Endothelial cell of umbilical vein (primary cell): ENCODE data around the gene TSGA10IP. TPM values are rescaled to one million over a fixed set of nuclear protein-coding genes. Genes with fewer than 3 reads are reported as not detected.
A peak's percentile ranks its signal among the peaks of the same experiment; 100 is the strongest.

Experiments used
- BruUV-seq: library from RNA; stranded (reverse); fragments of 400-500 nt; replicated peaks from 2 replicates; lab custom pipeline; 2021; lab: Mats Ljungman, UMichigan
- CTCF ChIA-PET: fragments of 300-600, 350-600 bp; sonication (Branson Sonifier 250); formaldehyde crosslinking; loops from one replicate; lab custom pipeline; 2021; ENCODE audit warnings: antibody characterized with exemption, inconsistent platforms; lab: Charles Lee
- POLR2A ChIA-PET: fragments of 300-600, 350-600 bp; sonication (Branson Sonifier 250); formaldehyde crosslinking; loops from one replicate; lab custom pipeline; 2021; ENCODE audit warnings: antibody characterized with exemption, inconsistent platforms; lab: Charles Lee
- DNase-seq: peaks from one replicate; pipeline ENCODE4 v3.0.0-alpha.2; 2011; ENCODE audit warnings: low read depth, low spot score
- FAIRE-seq: peaks from 2 replicates; lab custom pipeline; 2011; peaks lifted over from hg19 to GRCh38; lab: Jason Lieb, UNC
- H2AFZ ChIP-seq: 2 replicates; pipeline ENCODE4 v1.6.0; 2012; ENCODE audit warnings: low read depth, low read length, control low read depth, inconsistent platforms
- H3K27ac ChIP-seq: 2 replicates; pipeline ENCODE4 v1.5.1; 2011; ENCODE audit warnings: low read depth, mild to moderate bottlenecking, control low read depth, low read length, moderate library complexity; ENCODE audit not compliant: insufficient read depth
- H3K27me3 ChIP-seq, 2 experiments: 2 replicates each; pipeline versions ENCODE4 v1.6.0 to v1.6.1; 2011; ENCODE audit warnings: low read length in 2 of 2, mixed read lengths in 1 of 2; ENCODE audit not compliant: control insufficient read depth in 2 of 2, insufficient read depth in 2 of 2
- H3K36me3 ChIP-seq, 2 experiments: 2 replicates in 1 of 2; 3 replicates in 1 of 2; pipeline ENCODE4 v1.5.1; 2011; ENCODE audit warnings: low read length in 2 of 2, mild to moderate bottlenecking in 1 of 2, moderate library complexity in 1 of 2; ENCODE audit not compliant: control insufficient read depth in 2 of 2, insufficient read depth in 2 of 2; ENCODE audit errors: extremely low read depth in 1 of 2
- H3K4me1 ChIP-seq: 3 replicates; pipeline ENCODE4 v1.5.1; 2011; ENCODE audit warnings: mild to moderate bottlenecking, low read length; ENCODE audit not compliant: control insufficient read depth, insufficient read depth; ENCODE audit errors: extremely low read depth
- H3K4me2 ChIP-seq: 2 replicates; pipeline ENCODE4 v1.6.1; 2011; ENCODE audit warnings: low read length, control low read depth, mixed read lengths; ENCODE audit not compliant: insufficient read depth
- H3K4me3 ChIP-seq, 3 experiments: fragments of 200-600 bp in 1 of 3; sonication (generic), shearing (Covaris generic) in 1 of 3; replicated peaks in 1 of 3; 2 replicates each; pipeline ENCODE4 v1.5.1; 2011 to 2016; ENCODE audit warnings: control low read depth in 3 of 3, low read length in 3 of 3, mild to moderate bottlenecking in 2 of 3, inconsistent platforms in 1 of 3, low read depth in 1 of 3, moderate library complexity in 1 of 3; ENCODE audit not compliant: insufficient read depth in 1 of 3
- H3K79me2 ChIP-seq: 2 replicates; pipeline ENCODE4 v1.6.0; 2012; ENCODE audit warnings: low read length, inconsistent platforms; ENCODE audit not compliant: control insufficient read depth, insufficient read depth
- H3K9ac ChIP-seq: replicated peaks from 2 replicates; pipeline ENCODE3; 2011; ENCODE audit warnings: low read length, control low read depth; ENCODE audit not compliant: insufficient read depth; ENCODE audit errors: extremely low read depth
- H3K9me1 ChIP-seq: replicated peaks from 3 replicates; pipeline ENCODE4 v1.6.0; 2011; ENCODE audit warnings: mild to moderate bottlenecking, low read length; ENCODE audit not compliant: control insufficient read depth, insufficient read depth; ENCODE audit errors: extremely low read depth
- H3K9me3 ChIP-seq: replicated peaks from 2 replicates; pipeline ENCODE4 v1.5.1; 2012; ENCODE audit warnings: low read length, inconsistent platforms; ENCODE audit not compliant: control insufficient read depth, insufficient read depth
- H4K20me1 ChIP-seq: replicated peaks from 2 replicates; pipeline ENCODE3; 2011; ENCODE audit warnings: mild to moderate bottlenecking, low read length; ENCODE audit not compliant: control insufficient read depth, insufficient read depth; ENCODE audit errors: extremely low read depth
- CTCF ChIP-seq, 2 donors: IDR thresholded peaks; 1 replicate in 1 of 2; 2 replicates in 1 of 2; pipeline ENCODE4 v1.5.1; 2011; ENCODE audit warnings: low read length in 2 of 2, mild to moderate bottlenecking in 2 of 2, moderate library complexity in 2 of 2, control low read depth in 1 of 2, inconsistent platforms in 1 of 2, low read depth in 1 of 2; ENCODE audit not compliant: insufficient read depth in 1 of 2; ENCODE audit errors: extremely low read depth in 1 of 2
- EZH2 ChIP-seq: IDR thresholded peaks from 2 replicates; pipeline ENCODE4 v1.6.1; 2012; ENCODE audit warnings: borderline replicate concordance, low read depth, mild to moderate bottlenecking, moderate library complexity, low read length, inconsistent platforms; ENCODE audit not compliant: severe bottlenecking
- FOS ChIP-seq: IDR thresholded peaks from 2 replicates; pipeline ENCODE4 v1.6.1; 2011; ENCODE audit warnings: mild to moderate bottlenecking, low read length, moderate library complexity, borderline replicate concordance; ENCODE audit not compliant: insufficient read depth
- GATA2 ChIP-seq: IDR thresholded peaks from 2 replicates; pipeline ENCODE4 v1.7.0; 2011; ENCODE audit warnings: low read depth, mild to moderate bottlenecking, moderate library complexity, mixed read lengths, low read length; ENCODE audit not compliant: insufficient read length, insufficient read depth
- JUN ChIP-seq: IDR thresholded peaks from 2 replicates; pipeline ENCODE4 v1.6.1; 2011; ENCODE audit warnings: borderline replicate concordance, low read depth; ENCODE audit not compliant: insufficient read length, insufficient read depth
- MAX ChIP-seq: IDR thresholded peaks from 2 replicates; pipeline ENCODE4 v1.6.1; 2011; ENCODE audit not compliant: insufficient read depth, insufficient read length
- MYC ChIP-seq: IDR thresholded peaks from one replicate; pipeline ENCODE4 v1.6.1; 2011; ENCODE audit warnings: mild to moderate bottlenecking, low read depth, low read length
- POLR2A ChIP-seq: IDR thresholded peaks from 2 replicates; pipeline ENCODE4 v1.6.1; 2012; ENCODE audit warnings: low read depth, mild to moderate bottlenecking, control low read depth, low read length
- POLR2AphosphoS5 ChIP-seq: IDR thresholded peaks from 2 replicates; pipeline ENCODE4 v1.6.1; 2012; ENCODE audit warnings: low read depth, mild to moderate bottlenecking, control low read depth, low read length, moderate library complexity; ENCODE audit not compliant: insufficient read depth
- dilution Hi-C: fragments of 300-500 bp; cut with MboI; formaldehyde crosslinking; loops from one replicate; pipeline ENCODE4 v1.15.0; 2019; ENCODE audit warnings: low sequenced_read_pairs; ENCODE audit not compliant: extremely low pct_ligation_motif_present
- intact Hi-C: fragments of 100-400 bp; cut with micrococcal nuclease; formaldehyde crosslinking; loops from one replicate; pipeline ENCODE4 v1.10.0; 2022
- polyA plus RNA-seq, 4 experiments: library from polyadenylated mRNA; depleted of rRNA in 3 of 4; stranded (reverse) in 3 of 4; unstranded in 1 of 4; fragments of >200 nt; gene quantifications; 2 replicates each; pipeline versions ENCODE4 v1.2.1 to v1.2.3, GENCODE V29; 2011 to 2012; ENCODE audit warnings: missing spikeins in 1 of 4
- total RNA-seq: library from RNA; stranded (reverse); gene quantifications from 2 replicates; pipeline ENCODE4 v1.2.3, GENCODE V29; 2021

The TSGA10IP gene
- total and polyA plus RNA-seq, 2 donors (not counting 3 experiments of a cell fraction or from before 2014, with no cell fraction given) = not detected

- no peak overlapping the region for H3K27ac ChIP-seq
- DNase-seq = no peak
Measured at GRCh38 chr11:65997286-65997685, 52.0 kb downstream of the TSGA10IP start.

GRCh38 chr11:66001942-66002647 lies 56.8 kb downstream of the TSGA10IP start, which contains the start of the genes BANF1 and EIF1AD:
BANF1 (plus strand) TSS chr11:66002503; CDS start chr11:66003251, 748 bp downstream.
EIF1AD (minus strand) TSS chr11:66002157; CDS start chr11:66000389, 1,768 bp downstream.
- dilution Hi-C loops = no loop called here
- no peaks in the 10 kb centered on the region for H4K20me1 ChIP-seq
- H3K9me1 ChIP-seq = no peaks in the 10 kb centered on the region
- CTCF ChIA-PET = interaction anchor here (0.7 to 1.9 kb wide), 8 partner anchors 11 to 222 kb away, joined by 3 to 14 read pairs (median 4); partner anchors contain the start of gene FIBP
- TF ChIP-seq MYC (peak; percentile 60), MAX (peak; percentile 2), POLR2AphosphoS5 (peak; percentile 53), EZH2 (no peak), CTCF (IDR thresholded peaks at IDR 0.05; ENCODE audit: extremely low read depth in 1 of 2, insufficient read depth in 1 of 2, low read depth in 1 of 2, low read length in 2 of 2) (no peak), POLR2A (peak; percentile 93), JUN (no peak), FOS (no peak), GATA2 (no peak)
- peak within 1 kb of the TSS; percentile 68 to 88 (median 82) for H3K4me3 ChIP-seq
- intact Hi-C loops = loop anchor here (1.0 to 2.0 kb wide), 6 partner anchors 19 to 144 kb away; partner anchors contain the start of genes C11orf68, CFL1, DRAP1 and SART1
- H3K27me3 ChIP-seq = no peaks in the 10 kb centered on the region
- H3K36me3 ChIP-seq = peaks cover 16 to 29% of the 10 kb centered on the region in 2 experiments
- POLR2A ChIA-PET = interaction anchor here (0.7 to 1.5 kb wide), 3 partner anchors 20 to 111 kb away, joined by 3 to 5 read pairs (median 3); partner anchors contain the start of gene CCDC85B
- peak within 1 kb of the TSS; percentile 66 for H3K27ac ChIP-seq
- H3K9me3 ChIP-seq = no peaks in the 10 kb centered on the region
- peak within 1 kb of the TSS; percentile 22 for H2AFZ ChIP-seq
- FAIRE-seq (peak; percentile 95), DNase-seq (peak; percentile 98)
- peaks cover 38% of the 10 kb centered on the region for H3K79me2 ChIP-seq
- H3K9ac ChIP-seq = peak within 1 kb of the TSS; percentile 74
- H3K4me2 ChIP-seq = peak within 1 kb of the TSS; percentile 82
- BruUV-seq = no TSS peak
- peaks cover 9% of the 10 kb centered on the region for H3K4me1 ChIP-seq

More at GRCh38 chr11:65997286-65997685, 52.0 kb downstream of the TSGA10IP start:
- ChIA-PET POLR2A (no interaction called here), CTCF (interaction anchor here (1.0 to 1.2 kb wide), 2 partner anchors 47 to 217 kb away, joined by 3 to 5 read pairs; no protein-coding TSS in a partner anchor)
- intact Hi-C loops = no loop called here
- BruUV-seq = no TSS peak
- Histone ChIP-seq H4K20me1 (no peaks in the 10 kb centered on the region), H3K36me3 (peaks cover 18 to 23% of the 10 kb centered on the region in 2 experiments), H3K9me1 (no peaks in the 10 kb centered on the region), H3K79me2 (peaks cover 23% of the 10 kb centered on the region), H3K27me3 (no peaks in the 10 kb centered on the region), H3K4me1 (peaks cover 3% of the 10 kb centered on the region), H3K9me3 (no peaks in the 10 kb centered on the region), H3K9ac (no peak overlapping the region), H2AFZ (no peak overlapping the region), H3K4me2 (no peak overlapping the region), H3K4me3 (no peak overlapping the region)
- no peak for FAIRE-seq
- dilution Hi-C loops = no loop called here
- TF ChIP-seq EZH2 (no peak), FOS (no peak), JUN (no peak)
